GM19099 (cell line): ENCODE data around the gene RSPH4A.

Experiments
- POLR2A ChIP-seq: IDR thresholded peaks from 3 replicates; pipeline ENCODE4 v1.6.1; 2011; ENCODE audit warnings: low read depth; ENCODE audit not compliant: insufficient read length; ENCODE audit errors: extremely low read depth

The RSPH4A gene

DNA sequence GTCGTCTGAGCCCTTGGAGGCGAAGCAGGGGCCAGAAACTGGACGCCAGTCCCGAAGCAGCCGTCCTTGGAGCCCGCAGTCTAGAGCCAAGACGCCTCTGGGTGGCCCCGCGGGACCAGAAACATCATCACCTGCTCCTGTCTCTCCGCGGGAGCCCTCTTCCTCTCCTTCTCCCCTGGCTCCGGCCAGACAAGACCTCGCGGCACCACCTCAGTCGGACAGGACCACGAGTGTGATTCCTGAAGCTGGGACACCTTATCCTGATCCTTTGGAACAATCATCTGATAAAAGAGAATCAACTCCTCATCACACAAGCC is 416 bp downstream of the RSPH4A start:
- TF ChIP-seq POLR2A = no peak

DNA sequence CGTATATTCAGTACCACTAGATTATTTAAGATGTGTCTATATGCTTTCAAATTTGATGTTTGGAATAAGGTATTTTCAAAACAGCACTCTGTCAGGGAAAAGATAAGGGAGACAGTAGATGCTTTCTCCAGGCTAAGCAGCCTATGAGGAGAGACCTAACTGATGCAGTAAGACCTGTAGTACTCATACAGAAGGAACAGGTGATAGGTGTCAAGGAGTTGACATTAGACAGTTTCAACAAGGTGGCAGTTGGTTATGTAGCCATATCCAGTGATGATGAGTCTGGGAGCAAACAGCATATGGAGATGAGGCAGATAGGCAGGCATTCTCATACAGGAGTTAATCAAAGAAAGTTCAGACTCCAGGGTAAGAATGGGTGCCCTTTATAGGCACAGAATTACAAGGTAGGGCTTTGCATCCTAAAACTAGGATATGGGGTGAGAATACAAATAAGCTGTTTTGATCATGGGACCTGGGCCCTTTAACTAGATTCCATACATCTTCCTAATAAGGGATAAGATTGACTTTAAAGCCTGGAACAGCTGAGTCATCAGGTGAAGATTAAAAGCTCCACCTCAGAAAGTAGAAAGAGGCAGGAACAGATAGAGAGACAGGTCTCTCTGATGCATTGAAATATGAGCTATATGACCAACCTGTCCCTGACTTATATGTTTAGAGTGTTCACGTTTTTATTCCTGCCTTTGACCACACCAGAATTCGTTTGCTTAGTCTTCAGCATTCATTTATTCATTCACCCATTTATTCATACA is 7.9 kb downstream of the RSPH4A start:
- no peak for TF ChIP-seq POLR2A

DNA sequence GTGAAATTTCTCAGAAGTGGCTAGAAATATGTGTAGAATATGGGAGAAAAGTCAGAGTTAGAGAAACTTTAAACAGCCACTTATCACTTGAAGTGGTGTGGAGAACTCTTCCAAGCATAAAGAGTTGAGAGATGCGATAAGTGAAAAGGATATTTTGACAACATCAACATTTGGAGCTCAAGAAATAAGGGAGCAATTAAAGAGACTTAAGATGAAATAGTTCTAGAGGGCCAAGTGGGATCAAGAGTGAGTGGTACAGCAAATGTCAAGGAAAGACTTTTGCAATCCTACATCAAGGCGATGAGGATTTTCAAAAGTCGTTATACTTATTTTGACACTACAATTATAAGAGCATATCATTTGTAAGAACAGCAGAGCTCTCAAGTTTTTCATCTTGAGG is 9.6 kb downstream of the RSPH4A start:
- TF ChIP-seq POLR2A = no peak

DNA sequence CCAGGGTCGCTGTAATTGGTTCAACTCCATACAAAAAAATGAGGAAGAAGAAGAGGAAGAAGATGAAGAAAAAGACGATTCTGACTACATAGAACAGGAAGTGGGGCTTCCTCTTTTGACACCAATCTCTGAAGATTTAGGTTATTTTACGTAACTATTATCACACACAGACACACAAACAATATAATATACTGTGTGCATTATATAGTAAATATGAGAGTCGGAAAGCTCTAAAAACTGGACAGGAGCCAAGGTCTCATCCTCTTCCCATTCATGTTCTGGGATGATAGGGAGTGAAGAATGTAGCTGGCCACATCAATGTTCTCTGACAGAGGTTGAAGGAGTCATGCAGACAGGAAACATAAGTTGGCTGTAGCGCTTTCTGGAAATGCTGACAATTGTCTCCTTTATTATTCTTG is 13.3 kb downstream of the RSPH4A start:
- no peak for TF ChIP-seq POLR2A

DNA sequence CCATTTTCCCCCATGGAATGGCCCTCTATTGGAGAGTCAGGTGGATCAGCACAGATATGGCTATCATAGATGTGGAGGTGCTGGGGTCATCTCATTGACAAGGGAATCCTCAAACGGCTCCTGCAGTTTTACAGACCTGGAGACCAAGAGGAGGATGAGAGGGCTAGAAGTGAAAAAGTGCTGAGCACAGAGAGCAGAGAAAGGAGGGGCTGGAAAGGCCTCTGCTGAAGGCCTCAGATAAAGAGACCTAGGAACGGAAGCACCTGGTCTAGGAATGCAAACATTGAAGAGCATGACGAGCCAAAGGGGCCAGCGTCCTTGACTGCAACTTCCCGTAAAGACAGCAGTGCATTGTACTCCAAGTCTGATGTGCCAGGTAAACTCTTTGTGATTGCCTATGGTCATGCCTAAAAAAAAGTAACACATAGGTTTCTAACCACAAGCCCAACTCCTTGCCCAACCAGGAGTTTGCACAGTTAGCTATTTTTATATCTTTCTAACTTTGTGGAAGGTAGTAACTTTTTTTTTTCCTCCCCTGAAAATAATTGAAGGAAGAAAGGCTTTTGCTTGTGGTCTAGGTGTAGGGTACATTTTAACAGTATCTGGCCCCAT is 15.2 kb downstream of the RSPH4A start:
- no peak for TF ChIP-seq POLR2A

DNA sequence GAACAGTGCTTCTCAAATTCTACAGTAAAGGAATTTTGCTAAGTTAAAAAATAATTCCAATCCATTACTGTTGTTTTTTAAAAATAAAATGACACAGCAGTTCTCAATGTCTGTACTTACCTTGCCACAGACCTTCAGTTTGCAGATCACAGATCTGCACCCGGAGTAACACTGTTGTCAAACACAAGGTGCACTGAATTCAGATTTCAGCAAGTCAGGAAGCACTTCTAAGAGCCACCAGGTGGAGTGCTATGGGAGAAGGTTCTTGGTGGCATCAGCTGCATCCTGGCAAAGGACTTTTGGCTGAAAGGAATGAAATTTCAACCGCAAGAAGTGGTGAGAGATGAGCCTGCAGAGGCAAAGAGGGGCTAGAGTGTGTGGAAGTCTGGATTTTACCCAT is 17.4 kb downstream of the RSPH4A start:
- no peak for TF ChIP-seq POLR2A

DNA sequence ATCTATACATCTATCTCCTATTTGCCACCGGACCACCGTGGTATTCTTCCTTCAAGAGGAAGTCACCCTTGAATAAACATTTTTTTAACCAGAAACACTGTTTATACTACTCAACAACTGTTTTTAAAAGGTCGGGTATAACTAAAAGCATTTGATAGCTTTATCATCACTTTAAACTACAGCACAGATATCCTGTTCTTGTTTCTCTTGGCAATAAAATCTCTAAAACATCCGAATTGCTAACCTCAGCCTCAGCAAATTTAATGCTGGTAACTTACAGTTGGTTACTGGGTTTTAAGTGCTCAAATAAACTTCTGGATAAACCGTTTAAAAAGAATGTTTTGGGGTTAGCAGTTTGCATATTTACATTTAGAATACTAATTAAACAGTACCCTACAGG is 31.9 kb downstream of the RSPH4A start:
- TF ChIP-seq POLR2A = no peak

DNA sequence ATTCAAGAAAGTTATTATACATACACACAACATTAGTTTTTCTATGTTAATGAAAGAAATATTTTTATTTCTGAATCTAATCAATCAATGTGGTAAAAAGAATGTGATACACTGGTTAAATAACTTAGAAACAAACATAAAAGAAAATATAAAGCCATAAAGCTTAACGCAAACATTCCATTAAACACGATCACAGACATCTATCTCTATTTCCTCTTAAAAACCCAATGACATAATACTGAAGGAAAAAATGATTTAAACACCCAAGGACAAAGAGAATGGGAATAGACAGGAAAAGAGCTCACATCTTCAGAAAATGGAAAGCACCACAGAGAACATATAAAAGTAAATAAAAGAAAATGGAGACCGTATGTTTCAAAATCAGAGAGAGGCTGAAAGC is 32.9 kb downstream of the RSPH4A start:
- TF ChIP-seq POLR2A = no peak

DNA sequence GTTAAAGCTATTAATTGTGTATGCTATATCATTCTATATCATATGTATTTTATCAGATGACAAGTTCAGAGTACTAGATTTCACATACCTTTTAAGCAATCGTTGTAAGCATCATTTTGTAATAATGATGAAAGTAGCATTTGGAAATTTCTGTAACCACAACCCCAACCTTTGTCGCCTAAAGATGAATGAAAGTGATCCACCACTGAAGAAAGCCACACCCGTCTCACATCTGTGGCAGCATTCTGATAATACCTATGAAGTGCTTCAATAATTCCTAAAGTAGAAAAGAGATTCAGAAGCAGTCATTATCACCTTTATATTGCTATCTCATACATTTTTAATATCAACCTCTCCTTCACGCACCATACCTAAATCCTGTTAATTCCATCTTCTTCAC is 35.6 kb downstream of the RSPH4A start:
- no peak for TF ChIP-seq POLR2A

DNA sequence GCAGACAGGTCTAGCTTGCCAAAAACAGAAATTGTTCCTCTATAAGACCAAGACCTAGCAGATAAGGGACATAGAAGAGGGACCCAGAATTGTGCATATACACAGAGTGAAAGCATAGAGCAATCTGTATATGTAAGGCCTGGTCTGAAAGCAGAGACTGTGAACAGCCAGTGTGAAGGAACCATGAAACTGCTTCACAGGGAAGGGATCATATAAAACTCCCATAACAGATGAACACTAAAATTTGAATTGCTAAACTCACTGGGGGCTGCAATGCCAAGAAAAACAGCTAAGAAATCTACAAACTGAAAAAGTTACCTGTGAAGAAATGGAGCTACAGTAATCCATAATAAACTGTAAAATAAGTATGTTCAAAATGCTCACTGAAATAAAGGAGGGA is 45.3 kb downstream of the RSPH4A start:
- TF ChIP-seq POLR2A = no peak

DNA sequence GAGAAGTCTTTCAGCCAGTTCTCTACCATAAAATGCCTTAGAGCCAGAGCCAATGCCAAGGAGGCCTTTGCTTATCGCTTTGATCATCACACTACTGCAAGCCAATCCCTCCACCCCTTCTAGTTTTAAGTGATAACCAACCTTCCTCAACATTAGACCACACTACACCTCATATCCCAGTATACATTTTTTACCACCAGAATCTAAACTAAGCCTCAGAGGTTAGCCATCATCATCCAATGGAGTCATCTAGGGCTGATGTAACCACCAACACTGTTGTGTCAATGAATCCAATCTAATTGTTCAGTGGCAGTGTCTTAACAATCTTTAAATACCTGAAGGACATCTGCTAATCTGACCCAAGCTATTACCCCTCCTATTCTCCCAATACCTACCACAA is 45.9 kb downstream of the RSPH4A start:
- TF ChIP-seq POLR2A = no peak

DNA sequence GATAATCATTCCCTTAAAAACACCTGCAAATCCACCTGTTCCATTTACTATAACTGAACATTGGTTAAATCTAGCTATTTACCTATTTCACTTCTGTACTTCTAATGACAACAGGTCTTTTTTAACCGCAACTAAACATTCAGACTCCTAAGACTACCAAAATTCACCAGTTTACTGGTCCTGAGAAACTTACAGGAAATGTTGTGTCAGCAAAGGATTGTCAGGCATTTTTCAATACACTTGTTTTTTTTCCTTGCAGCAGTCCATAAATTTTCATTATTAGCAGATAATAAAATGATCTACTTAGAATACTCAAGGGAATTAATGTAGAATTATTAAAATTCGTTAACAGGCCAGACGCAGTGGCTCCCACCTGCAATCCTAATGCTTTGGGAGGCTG is 47.0 kb downstream of the RSPH4A start:
- TF ChIP-seq POLR2A = no peak

DNA sequence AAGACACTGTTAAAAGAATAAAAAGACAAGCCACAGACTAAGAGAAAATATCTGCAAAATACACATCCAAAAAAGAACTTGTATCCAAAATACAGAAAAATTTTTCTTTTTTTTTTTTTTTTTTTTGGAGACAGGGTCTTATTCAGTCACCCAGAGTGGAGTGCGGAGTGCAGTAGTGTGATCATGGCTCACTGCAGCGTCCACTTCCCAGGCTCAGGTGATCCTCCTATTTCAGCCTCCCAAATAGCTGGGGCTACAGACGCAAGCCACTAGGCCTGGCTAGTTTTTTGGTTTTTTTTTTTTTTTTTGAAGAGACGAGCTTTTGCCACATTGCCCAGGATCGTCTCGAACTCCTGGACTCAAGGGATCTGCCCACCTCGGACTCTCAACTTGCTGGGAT is 49.2 kb downstream of the RSPH4A start:
- no peak for TF ChIP-seq POLR2A

DNA sequence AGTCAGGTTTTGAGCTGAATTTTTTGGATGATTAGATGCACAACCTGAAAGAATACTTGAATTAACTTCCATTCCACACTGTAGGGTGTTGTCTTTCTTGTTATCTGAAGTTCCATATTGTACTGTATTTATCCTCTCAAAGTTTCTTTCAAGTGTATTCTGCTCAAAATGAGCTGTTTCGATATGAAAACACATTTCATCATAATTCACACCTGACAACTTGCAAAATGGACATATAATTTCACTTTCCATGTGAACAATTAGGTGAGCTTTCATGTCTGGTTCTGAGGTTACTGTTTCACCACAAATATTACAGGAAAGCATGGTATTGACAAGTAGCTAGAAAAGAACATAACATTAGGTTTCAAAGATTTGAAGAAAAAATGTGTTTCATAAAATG is 50.6 kb downstream of the RSPH4A start:
- no peak for TF ChIP-seq POLR2A

DNA sequence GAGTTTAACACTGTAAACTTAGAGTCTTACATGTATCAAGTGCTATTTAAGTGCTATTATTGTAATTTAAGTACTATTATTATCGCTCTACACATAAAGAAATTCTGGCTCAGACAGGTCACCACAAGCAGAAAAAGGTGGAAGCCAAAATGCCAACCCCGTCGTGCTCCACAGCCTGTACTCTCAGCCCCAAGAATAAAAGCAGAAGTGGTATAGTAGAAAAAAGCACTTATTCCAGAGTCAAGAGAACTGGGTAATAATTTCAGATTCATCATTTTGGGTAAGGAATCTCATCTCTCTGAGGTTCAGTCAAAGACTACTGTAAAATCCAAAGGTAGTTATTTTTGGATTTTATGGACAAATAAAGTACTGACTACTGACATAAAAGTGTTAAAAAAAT is 51.3 kb downstream of the RSPH4A start:
- TF ChIP-seq POLR2A = no peak

DNA sequence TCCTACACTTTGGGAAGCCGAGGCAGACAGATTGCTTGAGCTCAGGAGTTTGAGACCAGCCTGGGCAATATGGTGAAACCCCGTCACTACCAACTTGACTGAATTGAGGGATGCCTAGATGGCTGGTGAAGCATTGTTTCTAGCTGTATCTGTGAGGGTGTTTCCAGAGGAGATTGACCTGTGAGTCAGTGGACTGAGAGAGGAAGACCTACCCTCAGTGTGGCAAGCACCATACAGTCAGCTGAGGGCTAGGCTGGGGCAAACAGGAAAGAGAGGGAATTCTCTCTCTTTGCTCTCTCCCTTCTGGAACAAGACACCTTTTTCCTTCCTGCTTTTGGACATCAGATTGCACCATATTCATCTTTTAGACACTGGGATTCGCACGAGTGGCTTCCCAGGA is 56.0 kb downstream of the RSPH4A start:
- no peak for TF ChIP-seq POLR2A

DNA sequence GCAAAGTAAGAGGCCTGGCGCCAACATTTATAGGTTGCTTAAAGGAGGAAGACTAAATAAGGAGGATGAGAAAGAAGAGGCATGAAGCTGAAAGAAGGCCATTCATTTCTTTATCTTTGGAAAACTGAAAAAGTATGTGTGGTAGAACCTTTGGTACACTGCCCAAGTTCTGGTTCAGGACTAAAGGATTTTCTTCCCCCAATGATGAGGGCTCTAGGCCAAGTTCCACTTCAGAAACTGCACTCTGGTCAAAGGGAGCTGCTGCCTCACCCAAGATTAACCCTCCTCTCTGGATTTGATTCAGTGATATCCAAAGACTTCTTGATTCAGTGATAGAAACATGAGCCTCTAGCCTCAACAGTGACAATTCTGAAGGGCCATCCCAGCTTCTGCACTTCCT is 59.7 kb downstream of the RSPH4A start:
- TF ChIP-seq POLR2A = no peak
